ENCODE data around the gene SOS1.

Gene SOS1

GRCh38 chr2:39020383-39020782 lies 100.5 kb downstream of the SOS1 start:
- no peak overlapping the region for H3K4me3 Mint-ChIP-seq
- DNase-seq (no peak), ATAC-seq (replicated peaks) (no peak)
- no peaks in the 10 kb centered on the region for H3K27me3 Mint-ChIP-seq
- peaks cover 3 to 9% of the 10 kb centered on the region in 2 donors for H3K4me1 Mint-ChIP-seq (ENCODE audit: low read depth in 2 of 2)
- H3K9me3 Mint-ChIP-seq: no peaks in the 10 kb centered on the region
- H3K27ac Mint-ChIP-seq: no peak overlapping the region
- H3K36me3 Mint-ChIP-seq (ENCODE audit: insufficient read depth): peaks cover 42% of the 10 kb centered on the region

- DNase-seq: no peak
- Mint-ChIP-seq H3K36me3 (ENCODE audit: insufficient read depth) (peaks cover 32% of the 10 kb centered on the region), H3K27ac (peak overlapping the region; percentile 39 to 78)
These were observed 102.2 kb downstream of the SOS1 start for GRCh38 chr2:39018638-39019037.

GRCh38 chr2:39017334-39017733 lies 103.5 kb downstream of the SOS1 start:
- no peak overlapping the region for H3K4me3 Mint-ChIP-seq
- H3K27ac Mint-ChIP-seq: peak overlapping the region in 1 of 2 donors; percentile 29
- H3K9me3 Mint-ChIP-seq: no peaks in the 10 kb centered on the region
- ATAC-seq (replicated peaks) (no peak), DNase-seq (no peak)
- H3K4me1 Mint-ChIP-seq (ENCODE audit: low read depth in 2 of 2): peaks cover 3 to 9% of the 10 kb centered on the region in 2 donors
- H3K36me3 Mint-ChIP-seq (ENCODE audit: insufficient read depth): peaks cover 35% of the 10 kb centered on the region
- no peaks in the 10 kb centered on the region for H3K27me3 Mint-ChIP-seq

More at GRCh38 chr2:39018638-39019037, 102.2 kb downstream of the SOS1 start:
- ATAC-seq (replicated peaks): no peak
- no peaks in the 10 kb centered on the region for H3K9me3 Mint-ChIP-seq
- no peak overlapping the region for H3K4me3 Mint-ChIP-seq
- peaks cover 3 to 9% of the 10 kb centered on the region in 2 donors for H3K4me1 Mint-ChIP-seq (ENCODE audit: low read depth in 2 of 2)
- no peaks in the 10 kb centered on the region for H3K27me3 Mint-ChIP-seq

- Mint-ChIP-seq H3K36me3 (ENCODE audit: insufficient read depth) (peaks cover 38% of the 10 kb centered on the region), H3K4me3 (no peak overlapping the region), H3K27ac (no peak overlapping the region), H3K27me3 (no peaks in the 10 kb centered on the region), H3K9me3 (no peaks in the 10 kb centered on the region), H3K4me1 (ENCODE audit: low read depth in 2 of 2) (peaks cover 3 to 9% of the 10 kb centered on the region in 2 donors)
- ATAC-seq (replicated peaks) (no peak), DNase-seq (no peak)
These were observed 105.4 kb downstream of the SOS1 start for GRCh38 chr2:39015424-39015823.

GRCh38 chr2:39013871-39014270 lies 107.0 kb downstream of the SOS1 start:
- H3K36me3 Mint-ChIP-seq (ENCODE audit: insufficient read depth): peaks cover 48% of the 10 kb centered on the region
- no peak overlapping the region for H3K4me3 Mint-ChIP-seq
- no peak for ATAC-seq (replicated peaks)
- no peaks in the 10 kb centered on the region for H3K27me3 Mint-ChIP-seq
- H3K4me1 Mint-ChIP-seq (ENCODE audit: low read depth in 2 of 2): peaks cover 3 to 5% of the 10 kb centered on the region in 2 donors
- no peak overlapping the region for H3K27ac Mint-ChIP-seq
- H3K9me3 Mint-ChIP-seq: no peaks in the 10 kb centered on the region
- no peak for DNase-seq

- H3K36me3 Mint-ChIP-seq (ENCODE audit: insufficient read depth): peaks cover 82% of the 10 kb centered on the region
- no peaks in the 10 kb centered on the region for H3K27me3 Mint-ChIP-seq
- peaks cover 0 to 5% of the 10 kb centered on the region in 2 donors for H3K4me1 Mint-ChIP-seq (ENCODE audit: low read depth in 2 of 2)
- DNase-seq (no peak), ATAC-seq (replicated peaks) (no peak)
- H3K27ac Mint-ChIP-seq: peak overlapping the region in 1 of 2 donors; percentile 18
- H3K9me3 Mint-ChIP-seq: no peaks in the 10 kb centered on the region
- no peak overlapping the region for H3K4me3 Mint-ChIP-seq
These were observed 112.2 kb downstream of the SOS1 start for GRCh38 chr2:39008665-39009064.

GRCh38 chr2:39007875-39008504 lies 112.9 kb downstream of the SOS1 start:
- H3K27me3 Mint-ChIP-seq: no peaks in the 10 kb centered on the region
- H3K27ac Mint-ChIP-seq: peak overlapping the region; percentile 18 to 66
- DNase-seq (no peak), ATAC-seq (replicated peaks) (no peak)
- H3K4me1 Mint-ChIP-seq (ENCODE audit: low read depth in 2 of 2): peaks cover 0 to 5% of the 10 kb centered on the region in 2 donors
- H3K36me3 Mint-ChIP-seq (ENCODE audit: insufficient read depth): peaks cover 77% of the 10 kb centered on the region
- no peaks in the 10 kb centered on the region for H3K9me3 Mint-ChIP-seq
- H3K4me3 Mint-ChIP-seq: no peak overlapping the region

- no peaks in the 10 kb centered on the region for H3K27me3 Mint-ChIP-seq
- DNase-seq (no peak), ATAC-seq (replicated peaks) (no peak)
- no peak overlapping the region for H3K4me3 Mint-ChIP-seq
- H3K36me3 Mint-ChIP-seq (ENCODE audit: insufficient read depth): peaks cover 66% of the 10 kb centered on the region
- H3K27ac Mint-ChIP-seq: no peak overlapping the region
- H3K4me1 Mint-ChIP-seq (ENCODE audit: low read depth in 2 of 2): peaks cover 0 to 2% of the 10 kb centered on the region in 2 donors
- H3K9me3 Mint-ChIP-seq: no peaks in the 10 kb centered on the region
These were observed 120.3 kb downstream of the SOS1 start for GRCh38 chr2:39000552-39000951.

- no peaks in the 10 kb centered on the region for H3K9me3 Mint-ChIP-seq
- ATAC-seq (replicated peaks): no peak
- peaks cover 2 to 4% of the 10 kb centered on the region in 2 donors for H3K4me1 Mint-ChIP-seq (ENCODE audit: low read depth in 2 of 2)
- no peak for DNase-seq
- H3K27me3 Mint-ChIP-seq: no peaks in the 10 kb centered on the region
- H3K36me3 Mint-ChIP-seq (ENCODE audit: insufficient read depth): peaks cover 67% of the 10 kb centered on the region
- no peak overlapping the region for H3K4me3 Mint-ChIP-seq
- H3K27ac Mint-ChIP-seq: peak overlapping the region in 1 of 2 donors; percentile 73
These were observed 123.1 kb downstream of the SOS1 start for GRCh38 chr2:38997781-38998180.

- Mint-ChIP-seq H3K9me3 (no peaks in the 10 kb centered on the region), H3K4me3 (no peak overlapping the region), H3K4me1 (ENCODE audit: low read depth in 2 of 2) (peaks cover 0 to 4% of the 10 kb centered on the region in 2 donors), H3K27me3 (no peaks in the 10 kb centered on the region), H3K36me3 (ENCODE audit: insufficient read depth) (peaks cover 54% of the 10 kb centered on the region), H3K27ac (peak overlapping the region in 1 of 2 donors; percentile 59)
- DNase-seq (no peak), ATAC-seq (replicated peaks) (no peak)
These were observed 129.0 kb downstream of the SOS1 start for GRCh38 chr2:38991899-38992298.

GRCh38 chr2:38988716-38989115 lies 132.1 kb downstream of the SOS1 start:
- Mint-ChIP-seq H3K27ac (no peak overlapping the region), H3K9me3 (no peaks in the 10 kb centered on the region), H3K36me3 (ENCODE audit: insufficient read depth) (peaks cover 44% of the 10 kb centered on the region), H3K27me3 (no peaks in the 10 kb centered on the region), H3K4me3 (no peak overlapping the region), H3K4me1 (ENCODE audit: low read depth in 2 of 2) (peaks cover 0 to 3% of the 10 kb centered on the region in 2 donors)
- DNase-seq (no peak), ATAC-seq (replicated peaks) (no peak)

GRCh38 chr2:38982498-38982897 lies 138.4 kb downstream of the SOS1 start:
- no peak overlapping the region for H3K4me3 Mint-ChIP-seq
- H3K36me3 Mint-ChIP-seq (ENCODE audit: insufficient read depth): peaks cover 29% of the 10 kb centered on the region
- DNase-seq (no peak), ATAC-seq (replicated peaks) (no peak)
- no peak overlapping the region for H3K27ac Mint-ChIP-seq
- H3K4me1 Mint-ChIP-seq (ENCODE audit: low read depth in 2 of 2): peaks cover 2 to 3% of the 10 kb centered on the region in 2 donors
- H3K27me3 Mint-ChIP-seq: no peaks in the 10 kb centered on the region
- H3K9me3 Mint-ChIP-seq: no peaks in the 10 kb centered on the region

GRCh38 chr2:38981670-38982357 lies 139.0 kb downstream of the SOS1 start:
- Mint-ChIP-seq H3K9me3 (no peaks in the 10 kb centered on the region), H3K27me3 (no peaks in the 10 kb centered on the region), H3K36me3 (ENCODE audit: insufficient read depth) (peaks cover 23% of the 10 kb centered on the region), H3K27ac (no peak overlapping the region), H3K4me1 (ENCODE audit: low read depth in 2 of 2) (peaks cover 2 to 3% of the 10 kb centered on the region in 2 donors), H3K4me3 (no peak overlapping the region)
- ATAC-seq (replicated peaks) (no peak), DNase-seq (no peak)

Measured in effector memory CD8-positive, alpha-beta T cell (primary cell).